Spleen (tissue), 7 donors: ENCODE results near the gene HGFAC.

ENCODE experiments used
- POLR2AphosphoS5 ChIP-seq, 3 donors: sonication (generic); formaldehyde crosslinking; IDR thresholded peaks; one replicate each; pipeline ENCODE4 v1.5.1; 2017; ENCODE audit warnings: antibody characterized with exemption in 3 of 3
- TF ChIP-seq, protein P1 (sequence below), 11 experiments: fragments of 200-600 bp in 7 of 11; fragments of 450-650 bp in 4 of 11; sonication (generic) in 4 of 11; IDR thresholded peaks in 8 of 11; conservative IDR thresholded peaks in 3 of 11; 1 replicate in 7 of 11; 2 replicates in 4 of 11; pipeline versions ENCODE4 v1.4.0 to v1.8.0; 2016 to 2021; ENCODE audit warnings: antibody characterized with exemption in 11 of 11, inconsistent platforms in 4 of 11, mild to moderate bottlenecking in 1 of 11
- donor health status: DM: no; HTN: no; CAD: no; lungs with moderate emphysema.
- donor health status: DM: no; HTN: no; CAD: no.
- donor health status: DM: no; HTN: no; CAD: no.

DNA sequence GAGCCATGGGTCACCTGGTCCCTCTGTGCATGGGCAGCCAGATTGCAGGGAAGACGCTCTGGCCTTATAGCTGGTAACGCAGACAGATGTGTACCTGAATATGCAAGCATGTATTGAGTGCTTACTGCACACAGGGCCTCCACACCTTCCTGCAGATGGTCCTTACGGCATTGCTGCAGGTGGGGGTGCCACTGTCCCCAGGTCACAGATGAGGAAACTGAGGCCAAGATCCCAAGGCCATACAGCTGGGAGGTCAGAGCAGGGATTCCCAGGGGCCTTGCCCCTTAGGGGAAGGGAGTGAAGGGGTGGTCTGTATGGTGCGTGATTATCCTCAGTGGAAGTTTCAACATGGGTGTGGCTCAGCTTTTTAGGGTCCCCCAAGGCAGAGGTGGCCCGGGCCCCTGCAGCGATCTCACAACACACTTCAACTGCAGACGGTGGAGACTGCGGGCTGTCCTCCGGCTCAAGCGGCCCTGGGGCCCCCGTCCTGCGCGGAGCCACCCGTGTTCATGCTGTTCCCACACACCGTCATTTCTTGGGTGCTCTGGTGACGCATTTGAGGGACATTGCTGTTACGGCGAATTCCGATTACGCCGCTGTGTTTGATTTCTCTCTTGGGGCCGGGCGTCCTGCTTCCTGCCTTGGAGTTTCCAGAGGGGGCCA, 29.5 kb downstream of the HGFAC start:
- TF ChIP-seq, protein P1, sequence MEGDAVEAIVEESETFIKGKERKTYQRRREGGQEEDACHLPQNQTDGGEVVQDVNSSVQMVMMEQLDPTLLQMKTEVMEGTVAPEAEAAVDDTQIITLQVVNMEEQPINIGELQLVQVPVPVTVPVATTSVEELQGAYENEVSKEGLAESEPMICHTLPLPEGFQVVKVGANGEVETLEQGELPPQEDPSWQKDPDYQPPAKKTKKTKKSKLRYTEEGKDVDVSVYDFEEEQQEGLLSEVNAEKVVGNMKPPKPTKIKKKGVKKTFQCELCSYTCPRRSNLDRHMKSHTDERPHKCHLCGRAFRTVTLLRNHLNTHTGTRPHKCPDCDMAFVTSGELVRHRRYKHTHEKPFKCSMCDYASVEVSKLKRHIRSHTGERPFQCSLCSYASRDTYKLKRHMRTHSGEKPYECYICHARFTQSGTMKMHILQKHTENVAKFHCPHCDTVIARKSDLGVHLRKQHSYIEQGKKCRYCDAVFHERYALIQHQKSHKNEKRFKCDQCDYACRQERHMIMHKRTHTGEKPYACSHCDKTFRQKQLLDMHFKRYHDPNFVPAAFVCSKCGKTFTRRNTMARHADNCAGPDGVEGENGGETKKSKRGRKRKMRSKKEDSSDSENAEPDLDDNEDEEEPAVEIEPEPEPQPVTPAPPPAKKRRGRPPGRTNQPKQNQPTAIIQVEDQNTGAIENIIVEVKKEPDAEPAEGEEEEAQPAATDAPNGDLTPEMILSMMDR (IDR thresholded peaks at IDR 0.05 in 8 of 11, conservative IDR thresholded peaks at IDR 0.05 in 3 of 11): no peak
- TF ChIP-seq POLR2AphosphoS5 (IDR thresholded peaks at IDR 0.05): no peak
